Peyer's patch (tissue), 4 donors: ENCODE data around the gene IL20RB. TPM values are rescaled to one million over a fixed set of nuclear protein-coding genes. Genes with fewer than 3 reads are reported as not detected.

Experiments used
- DNase-seq, 3 donors: peaks; one replicate each; pipeline ENCODE4 v3.0.0-alpha.2; 2017 to 2019
- H3K27ac ChIP-seq, 4 donors: fragments of 200-600 bp; sonication (generic); one replicate each; pipeline ENCODE4 v1.5.1; 2016 to 2019
- H3K27me3 ChIP-seq, 2 donors: fragments of 200-600 bp; sonication (generic); one replicate each; pipeline ENCODE4 v1.5.1; 2019
- H3K36me3 ChIP-seq, 3 donors: fragments of 200-600 bp; sonication (generic); one replicate each; pipeline ENCODE4 v1.5.1; 2016 to 2019
- H3K4me1 ChIP-seq, 4 donors: fragments of 200-600 bp; sonication (generic); one replicate each; pipeline ENCODE4 v1.5.1; 2016 to 2019
- H3K4me3 ChIP-seq, 4 donors: fragments of 200-600 bp; sonication (generic); 1 replicate in 3 of 4; 2 replicates in 1 of 4; pipeline ENCODE4 v1.5.1; 2016 to 2019; ENCODE audit warnings: mild to moderate bottlenecking in 1 of 4
- H3K9me3 ChIP-seq, 4 donors: fragments of 200-600 bp; sonication (generic); one replicate each; pipeline ENCODE4 v1.5.1; 2016 to 2019; ENCODE audit warnings: mild to moderate bottlenecking in 1 of 4
- CTCF ChIP-seq, 6 experiments: fragments of 450-650 bp in 4 of 6; fragments of 200-600 bp in 2 of 6; sonication (generic) in 1 of 6; IDR thresholded peaks; one replicate each; pipeline ENCODE4 v1.5.1; 2017 to 2019; ENCODE audit warnings: antibody characterized with exemption in 6 of 6, mild to moderate bottlenecking in 3 of 6, moderate library complexity in 1 of 6
- POLR2A ChIP-seq, 2 donors: fragments of 450-650 bp; IDR thresholded peaks; one replicate each; pipeline ENCODE4 v1.5.1; 2017; ENCODE audit warnings: antibody characterized with exemption in 2 of 2, mild to moderate bottlenecking in 2 of 2, moderate library complexity in 2 of 2
- total RNA-seq, 4 donors: library from RNA; depleted of rRNA; stranded (reverse); fragments of >200 nt; gene quantifications; one replicate each; pipeline ENCODE4 v1.1.0, GENCODE V29; 2016

IL20RB gene
- total RNA-seq, 4 donors from 2014 or later = 0.54 to 1.7 (median 0.81) TPM

- Histone ChIP-seq H3K27ac (no peak overlapping the region), H3K4me3 (no peak overlapping the region), H3K36me3 (no peaks in the 10 kb centered on the region), H3K9me3 (no peaks in the 10 kb centered on the region), H3K4me1 (no peaks in the 10 kb centered on the region), H3K27me3 (no peaks in the 10 kb centered on the region)
- TF ChIP-seq CTCF (IDR thresholded peaks at IDR 0.05) (no peak), POLR2A (IDR thresholded peaks at IDR 0.05) (no peak)
- no peak for DNase-seq
Measured at GRCh38 chr3:137041251-137041650, 83.5 kb downstream of the IL20RB start.

GRCh38 chr3:137041686-137042085, 83.9 kb downstream of the IL20RB start:
- Histone ChIP-seq H3K9me3 (no peaks in the 10 kb centered on the region), H3K4me3 (no peak overlapping the region), H3K4me1 (no peaks in the 10 kb centered on the region), H3K36me3 (no peaks in the 10 kb centered on the region), H3K27ac (no peak overlapping the region), H3K27me3 (no peaks in the 10 kb centered on the region)
- DNase-seq = no peak
- TF ChIP-seq CTCF (IDR thresholded peaks at IDR 0.05) (no peak), POLR2A (IDR thresholded peaks at IDR 0.05) (no peak)

- TF ChIP-seq POLR2A (IDR thresholded peaks at IDR 0.05) (no peak), CTCF (IDR thresholded peaks at IDR 0.05) (no peak)
- Histone ChIP-seq H3K36me3 (no peaks in the 10 kb centered on the region), H3K4me1 (no peaks in the 10 kb centered on the region), H3K9me3 (no peaks in the 10 kb centered on the region), H3K27me3 (no peaks in the 10 kb centered on the region), H3K27ac (no peak overlapping the region), H3K4me3 (no peak overlapping the region)
- DNase-seq = no peak
Measured at GRCh38 chr3:137046747-137047146, 89.0 kb downstream of the IL20RB start.

- Histone ChIP-seq H3K36me3 (no peaks in the 10 kb centered on the region), H3K27me3 (no peaks in the 10 kb centered on the region), H3K9me3 (no peaks in the 10 kb centered on the region), H3K27ac (no peak overlapping the region), H3K4me1 (no peaks in the 10 kb centered on the region), H3K4me3 (no peak overlapping the region)
- TF ChIP-seq CTCF (IDR thresholded peaks at IDR 0.05) = no peak
- TF ChIP-seq POLR2A (IDR thresholded peaks at IDR 0.05) = no peak
- DNase-seq = no peak
Measured at GRCh38 chr3:137047240-137047639, 89.5 kb downstream of the IL20RB start.

GRCh38 chr3:137050281-137050680, 92.5 kb downstream of the IL20RB start:
- DNase-seq = no peak
- Histone ChIP-seq H3K4me1 (no peaks in the 10 kb centered on the region), H3K36me3 (no peaks in the 10 kb centered on the region), H3K9me3 (no peaks in the 10 kb centered on the region), H3K27me3 (no peaks in the 10 kb centered on the region), H3K27ac (no peak overlapping the region), H3K4me3 (no peak overlapping the region)
- TF ChIP-seq CTCF (IDR thresholded peaks at IDR 0.05) = no peak
- TF ChIP-seq POLR2A (IDR thresholded peaks at IDR 0.05) = no peak

- no peaks in the 10 kb centered on the region for H3K9me3 ChIP-seq
- H3K27ac ChIP-seq = no peak overlapping the region
- no peaks in the 10 kb centered on the region for H3K27me3 ChIP-seq
- no peak for DNase-seq
- no peaks in the 10 kb centered on the region for H3K36me3 ChIP-seq
- no peak overlapping the region for H3K4me3 ChIP-seq
- TF ChIP-seq CTCF (IDR thresholded peaks at IDR 0.05) (no peak), POLR2A (IDR thresholded peaks at IDR 0.05) (no peak)
- no peaks in the 10 kb centered on the region for H3K4me1 ChIP-seq
Measured at GRCh38 chr3:137052298-137052697, 94.5 kb downstream of the IL20RB start.
